GM19099 (cell line): Measurements from ENCODE around the gene FANCB.

Source experiments
- POLR2A ChIP-seq: IDR thresholded peaks from 3 replicates; pipeline ENCODE4 v1.6.1; 2011; ENCODE audit warnings: low read depth; ENCODE audit not compliant: insufficient read length; ENCODE audit errors: extremely low read depth

The FANCB gene

GRCh38 chrX:14873676-14874049, 794 bp upstream of the FANCB start:
- no peak for TF ChIP-seq POLR2A

- no peak for TF ChIP-seq POLR2A
Observed at GRCh38 chrX:14872355-14872754, 514 bp downstream of the FANCB start.

GRCh38 chrX:14871767-14872166, 1.1 kb downstream of the FANCB start:
- TF ChIP-seq POLR2A, result no peak

GRCh38 chrX:14865201-14865600, 7.7 kb downstream of the FANCB start:
- no peak for TF ChIP-seq POLR2A

GRCh38 chrX:14864631-14865030, 8.2 kb downstream of the FANCB start:
- no peak for TF ChIP-seq POLR2A

GRCh38 chrX:14851526-14851925, 21.3 kb downstream of the FANCB start:
- TF ChIP-seq POLR2A, result no peak

- no peak for TF ChIP-seq POLR2A
Observed at GRCh38 chrX:14843666-14844065, 29.2 kb downstream of the FANCB start.

GRCh38 chrX:14837155-14837554, 35.7 kb downstream of the FANCB start:
- TF ChIP-seq POLR2A, result no peak

- no peak for TF ChIP-seq POLR2A
Observed at GRCh38 chrX:14832586-14832985, 40.3 kb downstream of the FANCB start.

- TF ChIP-seq POLR2A, result no peak
Observed at GRCh38 chrX:14832151-14832550, 40.7 kb downstream of the FANCB start.

- no peak for TF ChIP-seq POLR2A
Observed at GRCh38 chrX:14829643-14830042, 43.2 kb downstream of the FANCB start.

- no peak for TF ChIP-seq POLR2A
Observed at GRCh38 chrX:14826319-14826718, 46.5 kb downstream of the FANCB start.

GRCh38 chrX:14825851-14826250, 47.0 kb downstream of the FANCB start:
- TF ChIP-seq POLR2A, result no peak

- no peak for TF ChIP-seq POLR2A
Observed at GRCh38 chrX:14819769-14820168, 53.1 kb downstream of the FANCB start.

- TF ChIP-seq POLR2A, result no peak
Observed at GRCh38 chrX:14817571-14817970, 55.3 kb downstream of the FANCB start.

- TF ChIP-seq POLR2A, result no peak
Observed at GRCh38 chrX:14802943-14803710, 69.7 kb downstream of the FANCB start.

GRCh38 chrX:14801136-14801535, 71.7 kb downstream of the FANCB start:
- no peak for TF ChIP-seq POLR2A

- no peak for TF ChIP-seq POLR2A
Observed at GRCh38 chrX:14798805-14799397, 74.0 kb downstream of the FANCB start.
